ENCODE results near the gene ZBTB39.
"Not testable (repeated sequence)": the region's sequence is repeated elsewhere in the genome, so short reads cannot be mapped to it uniquely, and the experiment has no call there.

ZBTB39 gene, protein sequence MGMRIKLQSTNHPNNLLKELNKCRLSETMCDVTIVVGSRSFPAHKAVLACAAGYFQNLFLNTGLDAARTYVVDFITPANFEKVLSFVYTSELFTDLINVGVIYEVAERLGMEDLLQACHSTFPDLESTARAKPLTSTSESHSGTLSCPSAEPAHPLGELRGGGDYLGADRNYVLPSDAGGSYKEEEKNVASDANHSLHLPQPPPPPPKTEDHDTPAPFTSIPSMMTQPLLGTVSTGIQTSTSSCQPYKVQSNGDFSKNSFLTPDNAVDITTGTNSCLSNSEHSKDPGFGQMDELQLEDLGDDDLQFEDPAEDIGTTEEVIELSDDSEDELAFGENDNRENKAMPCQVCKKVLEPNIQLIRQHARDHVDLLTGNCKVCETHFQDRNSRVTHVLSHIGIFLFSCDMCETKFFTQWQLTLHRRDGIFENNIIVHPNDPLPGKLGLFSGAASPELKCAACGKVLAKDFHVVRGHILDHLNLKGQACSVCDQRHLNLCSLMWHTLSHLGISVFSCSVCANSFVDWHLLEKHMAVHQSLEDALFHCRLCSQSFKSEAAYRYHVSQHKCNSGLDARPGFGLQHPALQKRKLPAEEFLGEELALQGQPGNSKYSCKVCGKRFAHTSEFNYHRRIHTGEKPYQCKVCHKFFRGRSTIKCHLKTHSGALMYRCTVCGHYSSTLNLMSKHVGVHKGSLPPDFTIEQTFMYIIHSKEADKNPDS

DNA sequence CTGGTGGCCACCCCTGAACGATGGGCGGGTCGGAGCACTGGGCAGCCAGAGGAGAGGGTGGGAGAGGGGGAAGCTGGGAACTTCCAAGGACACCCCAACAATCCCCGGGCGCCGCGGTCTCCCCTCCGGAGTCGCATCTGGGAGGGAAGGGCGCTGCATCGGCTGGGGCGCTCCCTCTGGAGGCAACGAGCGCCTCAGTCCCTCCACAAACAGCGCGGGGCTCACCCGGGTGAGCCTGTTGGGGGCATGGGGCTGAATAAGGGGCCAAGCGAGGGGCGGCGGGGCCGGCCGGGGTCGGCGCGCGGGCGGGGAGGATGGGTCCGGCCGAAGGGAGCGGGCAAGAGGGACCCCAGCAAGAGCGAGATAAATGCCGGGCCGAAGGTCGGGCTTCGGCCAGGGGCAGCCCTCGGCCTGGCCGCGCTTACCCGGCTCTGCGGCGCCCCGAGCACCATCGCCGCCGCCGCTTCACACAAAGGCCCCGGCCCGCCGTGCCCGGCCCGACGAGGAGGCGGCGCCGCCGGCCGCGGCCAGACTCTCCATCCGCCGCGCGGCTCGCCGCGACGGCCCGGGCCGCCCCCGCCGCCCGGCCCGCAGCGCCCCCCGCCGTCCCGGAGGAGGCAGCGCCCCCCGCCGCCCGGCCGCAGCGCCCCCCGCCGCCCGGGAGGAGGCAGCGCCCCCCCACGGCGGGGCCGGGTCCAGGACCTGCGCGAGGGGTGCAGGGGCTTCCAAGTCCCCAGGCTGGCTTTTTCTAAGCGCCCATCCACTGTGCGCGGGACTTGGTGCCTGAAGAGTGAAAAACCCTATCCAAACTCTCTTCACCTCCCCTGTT, at the start of gene ZBTB39:
Gene ZBTB39 (minus strand): TSS at position 567 of the 829 bp plus-strand sequence. CDS start 1,629 bp downstream, outside the sequence.
- peak; percentile 93 for DNase-seq (ENCODE audit: low spot score)

DNA sequence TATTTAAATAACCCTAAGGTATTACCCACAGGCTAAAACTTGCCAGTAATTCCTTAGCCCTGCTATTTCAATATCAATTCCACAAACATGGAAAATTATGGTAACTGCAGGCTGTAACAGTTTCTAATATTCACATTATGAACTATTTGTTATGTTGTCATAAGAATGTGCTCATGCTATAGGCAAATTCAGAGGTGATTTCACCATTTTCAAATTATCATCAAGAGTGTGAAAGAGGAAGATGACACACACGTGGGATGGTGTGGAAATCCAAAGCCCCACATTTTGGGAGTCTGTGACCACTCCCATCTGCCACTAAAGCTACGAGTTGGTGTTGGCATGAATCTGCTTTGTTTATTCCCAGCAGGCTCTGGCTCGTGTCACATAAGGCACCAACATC, 49.5 kb upstream of the ZBTB39 start:
- DNase-seq (ENCODE audit: low spot score) = no peak

DNA sequence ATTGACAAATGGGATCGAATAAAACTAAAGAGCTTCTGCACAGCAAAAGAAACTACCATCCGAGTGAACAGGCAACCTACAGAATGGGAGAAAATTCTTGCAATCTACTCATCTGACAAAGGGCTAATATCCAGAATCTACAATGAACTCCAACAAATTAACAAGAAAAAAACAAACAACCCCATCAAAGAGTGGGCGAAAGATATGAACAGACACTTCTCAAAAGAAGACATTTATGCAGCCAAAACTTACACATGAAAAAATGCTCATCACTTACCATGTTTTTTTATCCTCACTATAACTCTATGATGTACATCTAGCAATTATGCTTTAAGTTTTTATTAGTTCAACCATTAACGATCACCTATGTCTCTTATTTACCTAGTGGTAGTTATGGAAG, 47.6 kb upstream of the ZBTB39 start:
- not testable (repeated sequence) for DNase-seq (ENCODE audit: low spot score)

DNA sequence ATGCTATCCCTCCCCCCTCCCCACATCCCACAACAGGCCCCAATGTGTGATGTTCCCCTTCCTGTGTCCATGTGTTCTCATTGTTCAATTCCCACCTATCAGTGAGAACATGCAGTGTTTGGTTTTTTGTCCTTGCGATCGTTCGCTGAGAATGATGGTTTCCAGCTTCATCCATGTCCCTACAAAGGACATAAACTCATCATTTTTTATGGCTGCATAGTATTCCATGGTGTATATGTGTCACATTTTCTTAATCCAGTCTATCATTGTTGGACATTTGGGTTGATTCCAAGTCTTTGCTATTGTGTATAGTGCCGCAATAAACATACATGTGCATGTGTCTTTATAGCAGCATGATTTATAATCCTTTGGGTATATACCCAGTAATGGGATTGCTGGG, 46.8 kb upstream of the ZBTB39 start:
- not testable (repeated sequence) for DNase-seq (ENCODE audit: low spot score)

DNA sequence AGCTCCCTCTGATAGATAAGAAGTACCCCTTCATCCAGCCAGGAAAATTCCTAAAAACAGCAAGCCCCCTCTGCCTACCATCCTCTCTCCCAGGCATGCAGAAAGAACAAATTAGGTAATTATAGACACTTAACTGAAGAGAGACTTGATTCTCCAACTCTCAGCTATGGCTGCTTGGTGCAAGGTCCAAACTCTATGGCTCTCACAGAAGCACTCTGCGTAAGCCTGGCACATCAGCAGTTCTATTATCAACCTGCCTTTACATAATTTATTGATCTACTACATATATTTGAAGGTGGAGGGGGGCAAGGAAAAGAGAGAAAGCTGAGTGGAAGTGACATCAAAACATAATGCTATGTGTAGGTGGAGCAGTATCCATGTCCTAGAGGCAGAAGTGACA, 44.7 kb upstream of the ZBTB39 start:
- no peak for DNase-seq (ENCODE audit: low spot score)

DNA sequence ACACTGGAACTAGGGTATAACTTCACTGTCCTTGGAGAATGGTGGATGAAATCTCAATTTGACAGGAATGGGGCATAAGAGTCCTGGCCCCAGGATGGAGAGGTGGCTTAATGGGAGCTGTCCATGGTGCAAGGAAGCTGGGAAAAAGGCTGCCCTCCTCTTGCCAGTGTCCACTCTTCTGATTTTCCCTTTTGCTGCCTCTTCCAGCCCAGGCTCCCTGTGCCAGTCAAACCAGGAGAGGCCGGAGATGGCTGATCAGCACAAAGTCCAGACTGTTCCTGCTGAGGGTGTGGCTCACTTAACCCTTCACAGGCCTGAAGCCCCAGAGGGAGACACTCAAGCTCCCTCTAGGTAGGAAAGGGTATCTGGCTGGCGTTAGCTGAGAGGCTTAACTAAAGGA, 43.5 kb upstream of the ZBTB39 start, which contains the start of gene MYO1A:
Gene MYO1A (minus strand): TSS at position 240 of the 400 bp plus-strand sequence. CDS start 1,806 bp downstream, outside the sequence.
- DNase-seq (ENCODE audit: low spot score) = no peak

DNA sequence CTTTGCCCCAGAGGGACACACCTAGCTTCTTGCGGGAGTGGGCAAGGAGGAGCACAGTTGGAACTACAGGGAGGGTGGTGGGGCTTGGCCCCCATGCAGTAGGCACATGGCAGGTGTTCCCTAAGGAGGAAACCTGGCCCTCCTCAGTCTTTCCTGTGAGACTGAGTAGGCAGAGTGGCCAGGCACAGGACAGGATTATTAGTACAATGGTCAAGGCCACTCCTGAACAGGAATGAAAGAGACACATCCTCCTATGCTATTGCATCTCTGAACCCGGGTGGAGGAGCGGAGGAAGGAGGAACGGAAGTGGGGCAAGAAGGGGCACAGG, 42.7 kb upstream of the ZBTB39 start:
- DNase-seq (ENCODE audit: low spot score) = no peak

DNA sequence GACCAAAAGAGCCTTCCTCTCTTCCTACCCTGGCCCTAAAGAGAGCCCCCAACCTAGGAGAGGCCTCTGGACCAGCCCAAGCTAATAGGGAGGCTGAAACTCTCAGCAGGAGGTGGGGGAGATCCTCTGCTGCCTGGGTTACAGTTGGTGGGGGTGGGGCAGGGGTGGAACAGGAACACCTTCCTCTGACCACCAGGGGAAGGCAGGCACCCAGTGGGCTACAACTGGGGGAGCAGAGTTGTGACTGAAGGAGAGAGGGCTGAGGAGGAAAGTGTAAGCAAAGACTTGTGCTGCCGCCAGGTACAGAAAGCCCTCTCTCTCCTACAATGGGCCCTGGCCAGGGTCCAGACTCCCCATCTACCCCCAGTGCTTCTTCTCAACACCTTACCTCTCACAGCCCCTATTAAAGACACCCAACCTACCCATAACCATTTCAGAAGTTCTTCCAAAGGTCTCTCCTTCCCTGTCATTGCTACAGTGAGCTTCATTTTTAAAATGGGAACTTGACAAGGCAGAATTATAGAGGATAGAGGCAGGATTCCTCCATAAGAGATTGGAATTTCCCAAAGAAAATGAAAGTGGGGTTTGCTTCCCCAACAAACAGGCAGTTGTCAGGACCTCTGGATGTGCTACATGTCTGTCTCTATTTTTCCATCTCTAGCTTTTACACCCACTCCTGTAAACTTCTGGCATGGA, 42.2 kb upstream of the ZBTB39 start:
- no peak for DNase-seq (ENCODE audit: low spot score)

DNA sequence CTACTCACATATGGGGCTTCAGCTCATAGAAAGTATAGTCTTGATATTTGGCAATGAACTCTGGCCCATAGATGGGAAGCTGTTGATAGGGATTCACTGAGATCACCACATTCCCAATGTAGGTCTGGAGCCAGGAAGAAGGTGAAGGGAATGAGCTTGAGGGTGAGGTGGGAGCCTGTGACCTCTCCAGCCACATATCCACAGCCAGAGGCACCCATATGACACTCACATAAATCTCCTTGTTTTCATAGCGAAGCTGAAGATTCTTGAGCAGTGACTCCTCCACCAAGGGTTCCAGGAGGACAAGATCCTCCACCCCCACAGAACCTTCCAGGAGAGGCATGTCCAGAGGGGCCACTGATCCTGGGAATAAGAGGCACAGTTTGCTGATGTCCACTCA, 41.6 kb upstream of the ZBTB39 start:
- no peak for DNase-seq (ENCODE audit: low spot score)

DNA sequence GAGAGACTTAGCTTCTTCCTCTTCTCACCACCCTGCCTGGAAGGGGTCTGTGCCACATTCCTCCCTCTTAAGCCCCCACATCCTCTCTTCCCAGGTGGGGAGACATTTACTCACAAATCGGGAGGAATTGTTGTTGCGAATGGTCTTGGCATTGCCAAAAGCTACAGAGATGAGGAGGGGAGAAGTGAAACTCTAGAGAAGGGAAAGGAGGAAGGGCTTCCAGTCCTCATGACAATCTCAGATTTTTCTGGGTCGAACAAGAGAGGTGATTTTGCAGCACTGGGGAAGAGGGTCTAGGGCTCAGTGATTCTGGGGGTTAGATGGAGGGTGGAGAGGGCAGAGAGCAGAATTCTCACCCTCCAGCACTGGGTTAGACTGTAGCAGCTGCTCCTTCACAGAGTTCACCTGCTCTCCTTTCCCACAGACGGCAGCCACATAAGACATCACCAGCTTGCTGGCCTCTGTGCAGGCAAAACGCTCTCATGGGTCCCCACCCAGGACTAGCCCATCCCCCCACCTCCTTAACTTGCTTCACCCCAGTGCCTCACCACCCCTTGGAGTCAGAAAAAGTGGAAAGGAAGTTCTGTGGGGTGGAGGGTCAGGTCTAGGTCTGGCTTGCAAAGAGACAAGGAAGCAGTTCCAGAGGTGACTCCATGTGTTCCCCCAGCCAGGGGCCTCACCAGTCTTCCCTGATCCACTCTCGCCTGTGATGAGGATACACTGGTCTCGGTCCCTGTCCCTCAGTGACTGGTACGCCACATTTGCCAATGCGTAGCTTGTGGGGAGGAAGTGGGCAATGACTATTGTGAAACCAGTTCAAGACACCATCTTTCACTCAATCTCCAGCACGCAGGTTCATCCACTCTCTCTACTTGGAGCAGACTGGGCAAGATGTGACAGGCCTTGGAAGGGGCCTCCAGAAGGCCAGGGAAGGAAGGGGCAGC, 40.9 kb upstream of the ZBTB39 start:
- no peak for DNase-seq (ENCODE audit: low spot score)

DNA sequence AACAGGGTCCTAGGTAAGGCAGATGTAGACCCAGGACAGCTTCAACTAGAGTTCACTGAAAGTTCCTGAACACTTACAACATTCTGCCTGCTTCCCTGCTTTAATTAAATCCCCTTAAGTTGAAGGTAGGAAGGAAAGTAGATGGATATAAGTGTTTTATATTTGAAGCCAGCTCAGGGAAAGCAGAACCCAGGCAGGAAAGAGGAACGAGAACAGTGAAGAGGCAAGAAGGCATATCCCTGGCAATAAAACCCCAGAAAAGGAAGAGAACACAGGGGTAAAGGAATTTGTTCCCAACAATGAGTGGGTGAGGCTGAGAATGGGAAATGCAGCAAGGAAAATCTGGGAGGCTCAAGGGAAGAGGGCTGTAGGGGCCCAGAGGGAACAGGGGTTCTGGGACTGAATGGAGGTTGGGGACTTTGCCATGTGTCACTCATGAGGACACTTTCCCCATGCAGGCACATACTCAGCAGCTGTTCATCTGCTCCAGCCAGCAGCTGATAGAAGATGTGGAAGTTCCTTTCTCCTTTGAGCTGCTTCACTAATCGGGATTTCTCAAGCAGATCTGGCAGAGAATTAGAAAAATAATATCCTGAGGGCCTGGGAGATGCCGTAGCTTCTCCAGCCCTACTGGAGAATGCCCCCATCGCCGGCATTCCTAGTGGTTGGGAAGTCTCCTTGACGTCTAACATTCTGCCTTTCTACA, 39.9 kb upstream of the ZBTB39 start:
- no peak for DNase-seq (ENCODE audit: low spot score)

DNA sequence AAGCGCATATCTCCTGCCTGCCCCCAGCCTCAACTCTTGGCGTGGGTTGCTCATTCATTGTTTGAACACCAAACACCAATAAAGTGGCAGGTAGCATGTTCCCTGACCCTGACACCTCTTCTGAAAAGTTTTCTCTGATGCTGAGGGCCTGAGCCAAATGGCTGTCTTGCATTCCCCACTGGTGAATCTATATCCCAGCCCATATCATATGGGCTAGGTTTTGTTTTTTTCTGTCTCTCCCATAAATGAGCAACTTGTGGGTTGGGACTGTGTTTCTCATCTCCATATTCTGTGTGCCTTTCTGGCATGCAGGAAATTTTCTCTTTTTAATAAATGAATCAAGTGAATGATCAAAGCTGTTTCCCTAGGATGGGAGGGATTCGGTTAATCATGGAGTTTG, 38.5 kb upstream of the ZBTB39 start:
- no peak for DNase-seq (ENCODE audit: low spot score)

DNA sequence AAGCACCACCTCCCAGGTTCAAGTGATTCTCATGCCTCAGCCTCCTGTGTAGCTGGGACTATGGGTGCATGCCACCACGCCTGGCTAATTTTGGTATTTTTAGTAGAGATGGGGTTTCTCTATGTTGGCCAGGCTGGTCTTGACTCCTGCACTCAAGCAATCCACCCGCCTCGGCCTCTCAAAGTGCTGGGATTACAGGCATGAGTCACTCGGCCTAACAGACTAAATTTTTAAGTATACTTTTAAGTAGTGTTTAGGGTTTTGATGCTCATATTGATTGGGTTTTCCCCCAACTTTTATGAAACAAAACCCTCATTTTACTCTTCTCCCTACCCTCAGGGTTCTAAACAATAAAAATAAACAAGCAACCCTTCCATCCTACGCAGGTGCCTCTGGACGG, 38.1 kb upstream of the ZBTB39 start:
- DNase-seq (ENCODE audit: low spot score) = no peak

DNA sequence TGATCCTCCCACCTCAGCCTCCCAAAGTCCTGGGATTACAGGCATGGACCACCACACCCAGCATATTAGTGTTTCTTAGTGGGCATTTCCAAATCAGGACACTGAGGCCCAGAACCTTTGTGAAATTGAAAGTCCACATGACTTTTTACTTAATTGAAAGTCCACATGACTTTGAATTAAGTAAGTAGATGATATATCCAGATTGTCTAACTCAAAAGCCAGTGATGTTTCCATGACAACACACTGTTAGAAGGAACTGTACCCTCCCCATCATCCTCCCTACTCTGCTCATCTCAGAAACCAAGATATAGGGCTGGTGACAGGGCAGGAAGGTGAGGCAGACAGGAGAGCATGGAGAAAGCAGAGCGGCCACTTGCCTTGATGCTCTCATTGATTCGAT, 36.3 kb upstream of the ZBTB39 start:
- DNase-seq (ENCODE audit: low spot score) = no peak

DNA sequence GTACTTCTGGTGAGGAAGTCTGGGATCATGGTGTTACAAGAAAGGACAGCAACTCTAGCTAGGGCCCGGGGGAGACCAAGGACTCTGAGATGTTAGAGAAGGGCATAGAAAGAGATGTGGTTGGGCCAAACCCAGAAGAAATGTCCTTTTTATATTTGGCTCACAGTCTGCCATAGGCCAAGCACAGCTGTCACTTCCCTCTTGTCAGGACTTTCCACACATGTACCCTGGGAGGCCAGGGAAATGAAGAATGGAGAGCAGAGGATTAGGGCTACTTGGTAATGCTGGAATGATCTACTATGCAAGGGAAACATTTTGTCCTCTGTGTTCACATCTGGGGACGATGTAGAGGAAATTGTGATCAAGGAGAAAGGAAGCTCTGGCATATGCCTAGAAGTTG, 34.4 kb upstream of the ZBTB39 start:
- DNase-seq (ENCODE audit: low spot score) = no peak

DNA sequence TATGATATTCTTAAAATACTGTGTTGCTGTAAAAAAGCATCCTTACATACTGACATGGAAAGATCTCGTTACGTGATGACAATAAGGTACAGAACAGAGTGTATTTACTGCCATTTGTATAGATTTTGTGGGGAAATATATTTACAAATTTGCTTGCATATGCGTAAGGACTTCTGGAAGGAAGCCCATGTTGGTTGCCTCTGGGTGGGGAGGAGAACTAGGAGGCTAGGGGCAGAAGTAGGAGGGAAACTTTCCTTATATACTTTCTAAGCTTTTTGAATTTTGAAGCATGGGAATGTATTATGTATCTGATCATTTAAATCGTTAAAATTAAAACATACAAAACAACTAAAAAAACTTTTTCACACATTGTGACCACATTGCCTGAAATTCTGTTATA, 33.9 kb upstream of the ZBTB39 start:
- no peak for DNase-seq (ENCODE audit: low spot score)

DNA sequence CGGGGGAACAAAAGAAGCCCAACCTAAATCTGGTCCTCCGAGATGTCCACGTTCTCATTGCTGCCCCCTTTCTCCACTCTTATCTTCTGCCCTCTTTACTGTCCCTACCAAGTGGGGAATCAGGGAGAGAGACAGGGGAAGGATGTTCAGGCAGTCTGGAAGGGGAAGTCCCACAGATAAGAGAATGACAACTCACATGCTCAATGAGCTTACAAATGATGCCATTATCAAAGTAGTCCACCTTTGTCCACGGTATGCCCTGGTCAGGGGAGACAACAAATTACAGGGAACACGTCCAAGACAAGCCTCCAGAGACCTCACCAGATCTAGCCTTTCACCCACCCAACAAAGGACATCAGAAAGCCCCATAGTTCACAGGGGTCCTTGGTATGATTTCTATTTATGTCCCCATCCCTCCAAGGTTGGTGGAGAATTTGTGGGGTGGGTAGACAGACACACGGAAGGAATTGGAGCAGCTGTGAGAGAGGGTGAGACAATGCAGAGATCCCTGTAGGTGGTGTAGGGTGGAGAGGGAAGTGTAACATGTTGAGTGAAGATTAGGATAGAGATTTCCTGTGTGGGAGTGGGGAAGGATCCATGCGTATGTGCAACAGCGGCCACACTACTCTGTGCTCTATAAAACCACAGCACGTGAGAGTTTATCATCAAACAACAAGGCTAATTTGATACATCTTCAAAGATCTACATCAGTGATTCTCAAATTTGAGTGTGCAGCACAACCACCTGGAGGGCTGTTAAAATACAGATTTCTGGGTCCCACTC, 32.9 kb upstream of the ZBTB39 start:
- DNase-seq (ENCODE audit: low spot score) = no peak

DNA sequence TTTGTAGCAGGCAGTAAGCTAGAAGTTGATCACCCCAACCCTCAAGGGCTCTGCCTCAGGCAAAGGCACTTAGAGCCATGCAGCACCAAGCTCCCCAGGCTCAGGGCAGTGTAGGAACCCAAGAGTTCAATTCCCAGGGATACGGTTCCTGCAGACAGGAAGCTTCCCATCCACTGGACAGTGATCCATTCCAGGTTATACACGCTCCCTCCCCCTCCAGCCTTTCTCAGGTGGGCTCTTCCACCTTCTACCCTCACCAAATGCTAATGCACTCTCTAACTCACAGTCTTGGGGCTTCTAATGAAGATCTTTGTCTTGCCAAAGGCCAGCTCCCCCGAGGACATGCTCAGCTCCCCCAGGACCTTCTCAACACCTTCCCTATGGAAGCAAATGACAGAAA, 30.9 kb upstream of the ZBTB39 start:
- DNase-seq (ENCODE audit: low spot score) = no peak

DNA sequence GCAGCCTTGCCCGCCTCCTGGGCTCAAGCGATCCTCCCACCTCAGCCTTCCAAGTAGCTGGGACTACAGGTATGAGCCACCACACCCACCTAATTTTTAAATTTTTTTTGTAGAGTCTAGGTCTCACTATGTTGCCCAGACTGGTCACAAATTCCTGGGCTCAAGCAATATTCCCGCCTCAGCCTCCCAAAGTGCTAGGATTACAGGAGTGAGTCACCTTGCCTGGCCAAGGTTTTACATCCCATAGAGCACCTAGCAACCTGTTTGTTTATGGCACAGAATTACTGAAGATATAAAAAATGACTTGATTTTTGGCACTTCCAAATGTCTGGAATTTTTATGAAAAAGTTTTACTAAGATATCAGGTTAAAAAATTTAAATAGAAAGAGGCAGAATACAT, 27.1 kb upstream of the ZBTB39 start:
- DNase-seq (ENCODE audit: low spot score) = no peak

Measured in germinal center (tissue), 1 donor.